NCI-H146 (cell line): ENCODE results near the gene YTHDF1.
A peak's percentile ranks its signal among the peaks of the same experiment; 100 is the strongest.

ENCODE experiments used
- DNase-seq: peaks from one replicate; lab custom pipeline; 2025; lab: John Stamatoyannopoulos, UW

The YTHDF1 gene

GRCh38 chr20:63155266-63156165 lies 60.4 kb downstream of the YTHDF1 start:
- DNase-seq = no peak

- no peak for DNase-seq
These were observed 61.5 kb downstream of the YTHDF1 start for GRCh38 chr20:63154395-63154794.

DNA sequence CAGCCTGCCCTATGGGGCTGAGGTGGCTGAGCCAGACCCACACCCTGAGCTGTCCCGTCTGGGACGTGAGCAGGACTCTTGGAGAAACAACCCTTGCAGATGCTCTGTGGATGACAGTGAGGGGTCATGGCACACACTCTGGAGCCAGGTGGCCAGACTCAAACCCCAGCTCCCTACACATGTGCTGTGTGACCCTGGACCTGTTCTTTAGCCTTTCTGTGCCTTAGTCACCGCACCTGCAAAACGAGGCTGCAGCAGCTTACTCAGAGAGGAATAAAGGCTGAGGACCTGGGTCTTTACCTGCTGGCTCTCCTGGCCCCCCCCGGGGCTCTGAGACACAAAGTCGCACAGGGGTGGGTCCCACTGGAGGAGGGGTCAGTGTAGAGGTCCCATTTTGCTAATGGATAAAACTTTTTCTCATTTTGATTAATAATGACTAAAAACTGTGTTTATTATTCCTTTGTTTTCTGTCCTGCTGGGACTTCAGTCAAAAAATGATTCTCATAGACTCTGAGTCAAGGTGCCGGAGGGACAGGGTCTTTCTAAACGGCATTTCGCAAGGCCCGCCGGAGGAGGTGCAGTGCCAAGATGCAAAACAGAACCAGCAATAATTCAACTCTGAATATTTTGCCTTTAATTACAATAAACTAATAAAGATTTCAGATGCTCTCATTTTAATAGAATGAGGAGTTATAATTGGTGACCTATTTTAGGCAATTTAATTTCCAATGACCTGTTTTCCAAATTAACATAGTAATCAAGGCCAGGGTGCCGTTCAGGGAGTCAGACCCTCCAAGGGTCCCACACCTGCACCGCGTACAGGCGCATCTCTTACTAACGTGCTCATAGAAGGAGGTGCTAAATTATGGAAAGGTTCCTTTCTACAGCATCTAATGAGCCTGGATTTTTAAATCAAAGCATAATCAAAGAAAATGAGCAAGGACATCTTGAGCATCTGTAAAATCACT lies 62.4 kb downstream of the YTHDF1 start:
- DNase-seq = no peak

DNA sequence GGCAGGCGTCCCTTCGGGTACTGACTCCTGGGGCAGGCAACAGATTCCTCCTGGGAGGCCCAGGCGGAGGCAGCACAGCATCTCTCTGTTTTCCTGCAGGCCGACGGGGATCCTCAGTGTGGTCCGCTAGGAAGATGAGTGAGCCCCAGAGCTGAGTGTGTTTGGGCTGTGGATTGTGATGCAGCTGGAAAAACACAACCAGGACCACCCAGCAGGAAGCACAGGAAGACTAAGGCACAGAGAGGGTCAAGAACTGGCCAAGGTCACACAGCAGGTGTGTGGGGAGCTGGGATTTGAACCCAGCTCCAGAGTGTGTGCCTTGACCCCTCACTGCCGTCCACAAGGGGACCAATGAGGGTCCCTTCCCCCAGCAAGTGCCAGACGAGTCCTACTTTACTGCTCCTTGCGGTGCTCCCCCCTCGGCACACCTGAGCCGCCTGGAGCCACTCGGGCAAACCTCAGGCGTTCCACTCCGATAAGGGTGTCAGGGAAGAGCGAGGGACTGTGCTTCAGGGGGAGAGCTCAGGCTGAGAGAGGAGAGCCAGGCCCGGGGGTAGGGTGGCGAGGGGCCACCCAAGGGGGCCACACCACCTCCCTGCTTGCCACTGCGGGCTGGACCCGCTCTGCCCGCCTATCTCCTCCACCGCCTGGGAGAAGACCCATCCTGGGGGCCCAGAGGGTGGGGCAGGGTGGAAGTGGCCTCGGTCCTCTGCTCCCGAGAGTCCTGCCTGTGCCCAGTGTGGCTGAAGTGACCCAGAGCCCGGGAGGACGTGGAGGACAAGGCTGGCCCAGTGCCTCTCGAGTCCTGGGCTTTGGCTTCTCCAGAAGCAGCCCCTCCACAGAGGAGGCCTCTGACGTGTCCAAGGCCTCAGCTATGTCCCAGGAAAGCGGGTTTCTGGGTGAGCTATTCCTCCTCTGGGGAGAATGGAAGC lies 63.3 kb downstream of the YTHDF1 start:
- DNase-seq = no peak

DNA sequence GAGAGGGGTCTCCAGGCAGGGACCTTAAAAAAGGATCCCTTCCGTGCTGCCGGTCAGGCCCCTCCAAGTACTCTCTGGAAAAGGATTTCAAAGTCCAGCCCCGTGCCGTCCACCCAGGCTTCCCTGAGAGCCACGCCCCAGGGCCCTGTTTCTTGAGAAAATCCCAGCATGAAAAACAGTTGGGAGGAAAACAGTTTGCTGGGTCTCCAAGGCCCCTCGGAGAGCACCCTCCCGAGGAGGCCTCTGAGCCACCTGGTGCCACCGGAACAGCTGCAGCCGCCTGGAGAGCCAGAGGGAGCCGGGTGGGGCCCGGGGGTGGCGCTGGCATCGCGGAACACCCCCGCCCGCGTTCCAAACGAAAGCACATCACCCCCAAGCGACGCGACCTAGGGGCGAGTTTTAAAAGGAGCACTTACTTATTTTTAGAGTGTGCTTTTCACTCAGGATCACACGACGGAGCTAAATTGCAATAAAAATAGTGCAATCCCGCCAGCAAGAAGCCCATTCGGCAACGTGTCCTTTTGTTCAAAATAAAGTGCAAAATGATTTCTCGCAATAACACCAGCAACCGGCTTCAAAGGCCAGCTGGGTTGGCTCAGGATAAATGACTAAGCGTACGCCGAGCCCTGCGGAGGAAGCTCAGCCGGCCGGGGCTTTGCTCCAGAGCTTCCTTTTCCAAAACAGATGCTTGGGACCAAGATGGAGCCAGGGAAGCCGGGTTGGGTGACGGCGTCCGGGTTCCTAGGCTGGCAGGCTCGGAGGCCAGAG lies 64.2 kb downstream of the YTHDF1 start:
- DNase-seq = peak; percentile 17

DNA sequence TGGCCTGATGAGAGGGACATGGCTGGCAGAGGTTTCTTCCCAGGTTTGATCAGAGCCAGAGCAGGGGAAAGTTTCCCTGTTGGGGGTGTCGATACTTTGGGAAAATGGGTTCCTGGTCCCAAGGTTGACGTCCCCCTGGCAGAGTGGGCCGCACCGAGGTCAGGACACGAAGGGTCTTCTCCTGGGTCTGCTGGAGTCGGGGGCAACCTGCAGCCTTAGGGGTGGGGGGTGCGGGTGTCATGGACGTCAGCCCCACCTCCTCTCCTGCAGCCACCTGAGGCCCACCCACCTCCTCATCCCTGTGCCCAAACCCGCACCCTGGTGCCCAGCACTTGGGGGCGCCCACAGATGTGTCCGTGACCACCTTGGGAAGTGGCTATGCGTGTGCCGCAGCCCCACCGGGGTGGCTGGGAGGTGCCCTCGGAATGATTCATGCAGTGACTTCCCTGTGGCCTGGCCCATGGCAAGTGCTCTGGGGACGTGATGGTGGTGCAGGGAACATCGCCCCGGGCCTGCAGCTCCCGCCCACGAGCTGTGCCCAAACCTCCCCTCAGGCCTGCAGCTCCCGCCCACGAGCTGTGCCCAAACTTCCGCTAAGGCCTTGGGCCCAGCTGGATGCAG lies 64.9 kb downstream of the YTHDF1 start:
- no peak for DNase-seq

DNA sequence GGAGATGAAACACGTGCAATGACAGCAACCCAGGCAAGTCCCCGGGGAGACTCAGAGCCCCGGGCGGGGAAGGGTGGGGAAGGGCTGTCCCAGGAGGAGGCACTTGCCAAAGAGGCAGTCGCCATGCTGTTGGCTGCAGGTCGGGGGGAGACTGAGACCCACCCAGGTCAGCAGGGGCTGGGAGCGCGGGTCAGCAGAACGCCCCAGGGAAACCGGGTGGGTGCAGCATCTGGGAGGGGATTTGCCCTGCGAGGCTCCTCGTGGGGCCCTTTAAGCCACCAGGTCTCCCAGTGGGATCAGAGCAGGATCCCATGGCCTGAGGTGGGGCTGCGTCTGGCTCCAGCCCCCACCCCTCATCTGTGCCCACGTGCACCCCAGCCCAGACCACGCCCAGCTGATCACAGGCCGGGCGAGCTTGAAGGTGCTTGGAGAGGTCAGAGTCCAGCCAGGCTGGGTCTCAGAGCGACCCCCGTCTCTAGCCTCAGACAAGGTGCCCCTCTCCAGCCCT lies 65.5 kb downstream of the YTHDF1 start:
- DNase-seq = no peak

DNA sequence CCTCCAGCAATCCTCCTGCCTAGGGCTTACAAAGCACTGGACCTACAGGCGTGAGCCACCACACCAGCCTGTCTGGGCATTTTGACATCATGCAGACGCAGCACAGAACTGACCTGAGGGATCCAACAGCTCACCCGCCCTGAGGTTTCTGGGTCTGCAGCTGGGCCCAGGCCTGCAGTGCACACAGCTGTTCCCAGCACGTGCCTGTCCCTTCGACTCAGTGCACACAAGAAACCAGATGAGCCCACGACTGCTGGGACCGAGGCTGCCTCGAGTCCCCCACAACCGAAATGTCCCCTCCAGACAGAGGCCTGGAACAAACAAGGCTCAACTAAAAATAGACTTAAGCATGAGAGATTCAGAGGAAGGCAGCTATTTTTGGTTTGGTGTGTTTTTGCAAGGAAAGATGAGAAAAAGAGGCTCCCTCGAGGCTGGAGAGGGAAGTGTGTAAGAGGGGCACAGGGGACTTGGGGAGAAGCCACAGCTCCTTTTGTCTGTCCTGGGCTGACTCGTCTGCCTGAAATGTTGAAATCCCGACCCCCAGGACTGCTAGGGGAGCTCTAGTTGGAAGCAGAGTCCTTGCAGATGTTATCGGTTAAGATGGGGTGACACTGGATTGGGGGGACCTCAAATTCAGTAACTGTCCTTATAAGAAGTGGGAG lies 66.3 kb downstream of the YTHDF1 start:
- DNase-seq = no peak

DNA sequence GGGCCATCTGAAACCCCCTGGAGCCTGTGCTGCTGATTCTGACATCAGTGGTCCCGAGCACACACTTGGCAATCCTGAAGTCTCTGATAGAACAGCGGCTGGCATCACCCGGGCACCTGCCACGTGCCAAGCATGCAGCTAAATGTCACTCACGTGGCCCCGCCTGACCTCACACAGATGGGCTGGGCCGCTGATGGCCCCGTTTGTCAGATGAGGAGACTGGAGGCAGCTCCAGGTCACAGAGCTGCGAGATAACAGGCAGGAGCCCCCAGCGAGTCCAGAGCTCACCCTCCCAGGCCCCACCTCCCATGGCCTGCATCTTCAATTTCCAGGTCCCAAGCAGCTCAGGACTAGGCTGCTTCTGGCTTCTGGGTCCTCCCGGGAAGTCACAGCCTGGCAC lies 67.2 kb downstream of the YTHDF1 start:
- DNase-seq = no peak

DNA sequence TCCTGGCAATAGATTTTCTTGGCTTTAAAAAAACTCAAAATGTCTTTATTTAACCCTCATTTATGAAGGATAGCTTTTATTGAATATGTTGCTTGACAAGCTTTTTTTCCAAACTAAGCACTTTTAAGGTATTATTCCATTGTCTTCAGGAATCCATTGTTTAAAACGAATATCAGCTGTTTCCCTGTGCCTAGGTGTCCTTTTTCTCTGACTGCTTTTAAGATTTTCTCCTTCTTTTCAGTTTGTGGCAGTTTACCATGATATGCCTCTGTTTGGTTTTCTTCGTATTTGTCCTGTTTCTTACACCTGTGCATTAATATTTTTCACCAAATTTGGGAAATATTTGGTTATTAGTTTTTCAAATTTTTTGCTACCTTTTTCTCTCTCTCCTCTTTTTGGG lies 68.4 kb downstream of the YTHDF1 start:
- DNase-seq = no peak
